Limb (tissue), 2 donors: ENCODE measurements around the gene LRP10.

ENCODE experiments used
- DNase-seq, 2 donors: peaks; one replicate each; pipeline ENCODE4 v3.0.0-alpha.2; 2016; ENCODE audit errors: extremely low spot score in 2 of 2

The LRP10 gene

DNA sequence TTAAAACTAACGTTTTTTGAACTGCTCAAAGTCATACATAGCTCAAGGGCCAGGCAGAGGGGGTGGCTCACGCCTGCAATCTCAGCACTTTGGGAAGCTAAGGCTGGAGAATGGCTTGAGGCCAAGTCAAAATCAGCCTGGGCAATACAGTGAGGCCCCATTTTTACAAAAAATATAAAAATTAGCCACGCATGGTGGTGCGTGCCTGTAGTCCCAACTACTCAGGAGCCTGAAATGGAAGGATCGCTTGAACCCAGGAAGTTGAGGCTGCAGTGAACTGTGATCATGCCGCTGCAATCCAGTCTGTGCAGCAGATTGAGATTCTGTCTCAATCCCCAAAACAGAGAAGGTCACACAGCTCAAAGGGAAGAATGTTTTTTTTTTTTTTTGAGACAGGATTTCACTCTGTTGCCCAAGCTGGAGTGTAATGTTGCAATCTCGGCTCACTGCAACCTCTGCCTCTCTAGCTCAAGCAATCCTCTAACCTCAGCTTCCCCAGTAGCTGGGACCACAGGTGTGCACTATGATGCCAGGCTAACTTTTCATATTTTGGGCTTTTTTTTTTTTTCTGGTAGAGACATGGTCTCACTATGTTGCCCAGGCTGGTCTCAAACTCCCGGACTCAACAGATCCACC is 44.5 kb downstream of the LRP10 start:
- no peak for DNase-seq

GRCh38 chr14:22918804-22919600 is 47.5 kb downstream of the LRP10 start, which contains the start of gene RBM23:
Gene RBM23 (minus strand): TSS chr14:22919149.
- DNase-seq = peak; percentile 99 to 100

DNA sequence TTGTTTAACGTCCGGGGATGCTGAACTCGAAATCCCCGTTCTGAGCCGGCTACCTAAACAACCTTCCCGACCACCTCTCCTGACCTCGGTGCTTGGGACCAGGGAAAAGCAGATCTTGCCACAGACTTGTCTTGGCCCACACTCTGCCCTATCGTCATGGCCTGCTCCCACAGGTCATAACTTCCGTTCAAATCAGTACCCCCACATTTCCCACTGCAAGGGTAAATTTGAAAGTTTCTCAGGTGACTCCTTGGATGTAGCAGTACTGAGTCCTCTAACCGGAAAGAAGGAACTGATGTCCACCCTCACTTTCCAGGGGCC is 48.0 kb downstream of the LRP10 start:
- no peak for DNase-seq

DNA sequence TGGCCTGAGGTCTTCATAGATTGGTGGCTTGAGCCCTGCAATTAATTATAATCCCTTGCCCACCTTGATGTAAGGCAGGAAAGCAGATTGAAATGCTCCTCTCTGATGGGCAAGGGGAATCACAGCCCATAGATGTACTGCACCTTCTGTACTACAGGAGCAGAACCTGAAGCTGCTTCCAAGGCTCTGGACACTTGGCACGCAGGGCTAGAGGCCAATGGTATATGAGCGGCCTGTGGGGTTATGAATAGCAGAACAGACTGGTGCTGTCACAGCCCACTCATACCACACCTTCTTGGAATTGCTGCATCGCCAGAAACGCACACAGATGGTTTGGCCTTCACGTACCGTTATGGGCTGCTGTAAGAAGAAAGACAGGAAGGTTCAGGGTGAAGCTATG is 49.2 kb downstream of the LRP10 start:
- no peak for DNase-seq

GRCh38 chr14:22922294-22922693 is 50.8 kb downstream of the LRP10 start:
- no peak for DNase-seq

- no peak for DNase-seq
Measured at GRCh38 chr14:22923746-22924145, 52.2 kb downstream of the LRP10 start.

- DNase-seq = no peak
Measured at GRCh38 chr14:22925513-22925912, 54.0 kb downstream of the LRP10 start.

GRCh38 chr14:22926316-22926715 is 54.8 kb downstream of the LRP10 start:
- no peak for DNase-seq

DNA sequence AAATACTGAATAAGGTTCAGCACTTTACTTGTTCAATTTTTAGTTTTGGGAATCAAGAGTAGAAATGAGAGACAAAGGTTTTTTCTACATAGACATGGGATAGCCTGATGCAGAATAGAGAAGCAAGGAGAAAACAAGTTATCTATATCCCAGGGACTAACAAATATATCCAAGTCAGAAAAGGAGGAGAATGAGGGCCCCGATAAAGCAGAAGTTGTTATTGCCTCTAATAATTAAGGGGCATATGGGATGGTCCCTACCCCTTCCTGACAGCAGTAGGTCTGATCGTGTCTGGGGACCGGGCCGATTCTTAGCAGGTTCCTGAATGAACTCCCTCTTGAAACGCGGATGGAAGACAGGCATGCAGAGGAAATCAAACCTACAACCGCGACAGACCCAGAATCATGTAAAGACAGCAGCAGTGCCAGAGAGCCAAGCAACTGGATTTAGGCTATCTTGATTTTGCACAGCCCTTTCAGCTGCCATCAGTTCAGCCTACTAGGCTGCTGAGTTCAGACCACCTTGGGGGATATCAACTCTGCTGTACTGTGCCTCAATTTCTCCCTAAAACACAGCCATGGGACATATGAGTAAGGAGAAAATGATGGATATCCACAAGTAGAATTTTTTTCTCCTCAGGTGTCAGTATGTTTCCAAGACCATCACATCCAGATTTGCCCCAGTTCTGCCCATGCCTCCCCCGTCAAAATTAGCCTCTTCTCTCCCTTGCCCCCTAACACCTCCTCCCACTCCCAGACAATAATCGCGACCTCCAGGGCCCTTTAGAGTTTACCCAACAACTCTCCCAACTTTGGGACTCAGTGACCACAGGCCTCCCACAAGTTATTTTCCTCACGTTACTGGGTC is 56.9 kb downstream of the LRP10 start:
- DNase-seq = no peak

GRCh38 chr14:22929104-22929960 is 57.8 kb downstream of the LRP10 start, which contains the start of gene PRMT5:
Gene PRMT5 (minus strand): TSS chr14:22929376. CDS start chr14:22929361, 15 bp downstream.
- peak; percentile 99 to 100 for DNase-seq

DNA sequence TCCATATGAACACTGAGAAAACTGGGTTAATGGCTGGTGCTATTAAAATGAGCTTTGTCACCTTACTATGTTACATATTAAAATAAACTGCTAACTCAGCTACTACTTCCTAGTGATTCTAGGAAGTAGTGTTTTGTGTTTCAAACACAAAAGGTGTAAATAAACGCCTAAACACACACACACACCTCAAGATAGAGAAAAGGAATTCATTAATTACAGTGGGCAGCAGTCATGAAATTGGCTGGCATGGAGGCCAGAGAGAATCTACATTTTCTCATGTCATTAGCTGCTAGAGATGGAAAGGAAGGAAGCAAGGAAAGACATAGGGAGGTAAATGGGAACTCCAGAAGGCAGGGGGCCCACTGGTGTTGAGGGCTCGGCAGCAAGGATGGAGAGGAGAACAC is 58.4 kb downstream of the LRP10 start:
- DNase-seq = no peak
